HepG2 (cell line): ENCODE measurements around the gene SPAG6. TPM values are rescaled to one million over a fixed set of nuclear protein-coding genes. Genes with fewer than 3 reads are reported as not detected.

ENCODE experiments used
- ATAC-seq: fragments of 200-7000 bp; cut with Tn5 transposase; 3 replicates; pipeline ENCODE4 v1.9.1; 2020; ENCODE audit warnings: mild to moderate bottlenecking, moderate library complexity
- BruUV-seq: library from RNA; stranded (reverse); fragments of 400-500 nt; replicated peaks from 2 replicates; lab custom pipeline; 2021; lab: Mats Ljungman, UMichigan
- CTCF ChIA-PET: fragments of 300-600 bp; formaldehyde crosslinking; extraction: SDS; loops from one replicate; lab custom pipeline; 2021; ENCODE audit warnings: low total read pairs, inconsistent platforms, low intra/inter-chr PET ratio; lab: Yijun Ruan, JAX
- POLR2A ChIA-PET: fragments of 350-600 bp; sonication (Branson Sonifier 250); formaldehyde crosslinking; loops from one replicate; lab custom pipeline; 2020; ENCODE audit warnings: antibody characterized with exemption, inconsistent platforms; lab: Yijun Ruan, JAX
- DNase-seq: peaks from one replicate; pipeline ENCODE4 v3.0.0-alpha.2; 2015; ENCODE audit warnings: low spot score
- FAIRE-seq: peaks from 3 replicates; lab custom pipeline; 2011; peaks lifted over from hg19 to GRCh38; lab: Jason Lieb, UNC
- H2AFZ ChIP-seq: one replicate; pipeline ENCODE4 v1.6.1; 2011; ENCODE audit warnings: low read length, inconsistent platforms
- H3K27ac ChIP-seq: fragments of 300-600 bp; 3 replicates; pipeline ENCODE4 v1.8.0; 2011; ENCODE audit warnings: mixed run types, mild to moderate bottlenecking, mixed read lengths, low read length, inconsistent platforms; ENCODE audit not compliant: insufficient read depth; ENCODE audit errors: extremely low read length
- H3K27me3 ChIP-seq, 2 experiments: fragments of 200-600 bp in 1 of 2; 2 replicates in 1 of 2; 3 replicates in 1 of 2; pipeline versions ENCODE4 v1.6.0 to v1.8.0; 2011; ENCODE audit warnings: low read length in 2 of 2, mild to moderate bottlenecking in 2 of 2, moderate library complexity in 2 of 2, inconsistent platforms in 1 of 2; ENCODE audit not compliant: insufficient read depth in 2 of 2, control insufficient read depth in 1 of 2
- H3K36me3 ChIP-seq, 2 experiments: fragments of 200-600 bp in 1 of 2; replicated peaks in 1 of 2; 2 replicates in 1 of 2; 3 replicates in 1 of 2; pipeline versions ENCODE4 v1.5.1 to v1.8.0; 2011; ENCODE audit warnings: low read length in 2 of 2, inconsistent platforms in 1 of 2; ENCODE audit not compliant: insufficient read depth in 2 of 2, control insufficient read depth in 1 of 2
- H3K4me1 ChIP-seq: 2 replicates; pipeline ENCODE4 v1.5.1; 2012; ENCODE audit warnings: low read length, inconsistent platforms; ENCODE audit not compliant: insufficient read depth
- H3K4me2 ChIP-seq: 2 replicates; pipeline ENCODE4 v1.6.0; 2011; ENCODE audit warnings: low read depth, low read length, inconsistent platforms
- H3K4me3 ChIP-seq, 3 experiments: fragments of 200-600 bp in 1 of 3; sonication (generic), shearing (Covaris generic) in 1 of 3; replicated peaks in 1 of 3; 2 replicates each; pipeline ENCODE4 v1.5.1; 2011 to 2016; ENCODE audit warnings: low read length in 3 of 3, inconsistent platforms in 2 of 3, low read depth in 2 of 3, mild to moderate bottlenecking in 2 of 3, control low read depth in 1 of 3, mixed read lengths in 1 of 3; ENCODE audit not compliant: insufficient read depth in 1 of 3
- H3K79me2 ChIP-seq: one replicate; pipeline ENCODE4 v1.6.1; 2011; ENCODE audit warnings: low read length, inconsistent platforms; ENCODE audit not compliant: insufficient read depth
- H3K9ac ChIP-seq: 2 replicates; pipeline ENCODE4 v1.6.0; 2011; ENCODE audit warnings: mild to moderate bottlenecking, low read depth, low read length, inconsistent platforms; ENCODE audit not compliant: insufficient read depth
- H3K9me3 ChIP-seq: 2 replicates; pipeline ENCODE4 v1.5.1; 2012; ENCODE audit warnings: mild to moderate bottlenecking, low read length
- H4K20me1 ChIP-seq: 2 replicates; pipeline ENCODE4 v1.6.0; 2011; ENCODE audit warnings: inconsistent platforms, mild to moderate bottlenecking, low read length, moderate library complexity; ENCODE audit not compliant: insufficient read depth
- NR2F2 ChIP-seq: IDR thresholded peaks from 2 replicates; pipeline ENCODE4 v1.6.1; 2012; ENCODE audit warnings: low read depth, inconsistent platforms, borderline replicate concordance
- SP5 ChIP-seq: IDR thresholded peaks from 2 replicates; pipeline ENCODE4 v1.6.1; 2016; ENCODE audit warnings: low read depth, borderline replicate concordance
- ZBTB43 ChIP-seq: sonication (generic); formaldehyde crosslinking; conservative IDR thresholded peaks from 2 replicates; pipeline ENCODE4 v1.4.0; 2020; ENCODE audit warnings: missing genetic modification reagents
- ZNF10 ChIP-seq: sonication (generic); formaldehyde crosslinking; IDR thresholded peaks from 2 replicates; pipeline ENCODE4 v1.4.0; 2020; ENCODE audit warnings: mild to moderate bottlenecking, low read depth, missing genetic modification reagents, borderline replicate concordance
- ZNF460 ChIP-seq: sonication (generic); formaldehyde crosslinking; IDR thresholded peaks from 2 replicates; pipeline ENCODE4 v1.5.1; 2020; ENCODE audit warnings: missing genetic modification reagents, mild to moderate bottlenecking, borderline replicate concordance
- ZNF501 ChIP-seq: sonication (generic); formaldehyde crosslinking; IDR thresholded peaks from 2 replicates; pipeline ENCODE4 v1.5.1; 2020; ENCODE audit warnings: mild to moderate bottlenecking, moderate library complexity, missing genetic modification reagents
- ZNF556 ChIP-seq: sonication (generic); formaldehyde crosslinking; IDR thresholded peaks from 2 replicates; pipeline ENCODE4 v1.4.0; 2020; ENCODE audit warnings: mild to moderate bottlenecking, missing genetic modification reagents, borderline replicate concordance
- ZNF614 ChIP-seq: IDR thresholded peaks from 2 replicates; pipeline ENCODE4 v1.6.1; 2018; ENCODE audit warnings: missing biosample characterization, missing genetic modification reagents, inconsistent platforms, borderline replicate concordance
- WGBS: methylation state at CpG from one replicate; pipeline ENCODE4 v1.1.6; 2017; ENCODE audit warnings: low lambda C conversion rate; 5-methylcytosine and 5-hydroxymethylcytosine counted together
- in situ Hi-C: cut with HindIII; loops from 2 replicates; pipeline ENCODE4 v1.10.0; 2017; ENCODE audit warnings: low pct_unique_long_range_greater_than_20kb; ENCODE audit not compliant: extremely low pct_ligation_motif_present
- intact Hi-C: fragments of 100-400 bp; cut with micrococcal nuclease; formaldehyde crosslinking; loops from one replicate; pipeline ENCODE4 v1.10.0; 2022; ENCODE audit not compliant: unreplicated experiment
- polyA plus RNA-seq, 8 experiments: library from polyadenylated mRNA; depleted of rRNA in 3 of 8; stranded (reverse) in 7 of 8; unstranded in 1 of 8; fragments of >200 nt; fragmentation: Illumina TruSeq in 4 of 8; extraction: Trizol in 4 of 8; gene quantifications; 2 replicates each; pipeline versions ENCODE4 v1.2.1 to v1.2.3, GENCODE V29; 2011 to 2016; ENCODE audit warnings: low read depth in 4 of 8, missing spikeins in 1 of 8, mixed read lengths in 1 of 8; ENCODE audit not compliant: insufficient read depth in 1 of 8
- total RNA-seq, 5 experiments: library from RNA; depleted of rRNA; stranded (reverse); fragments of >200 nt; fragmentation: Illumina TruSeq; extraction: Trizol; gene quantifications; 2 replicates each; pipeline ENCODE4 v1.2.3, GENCODE V29; 2016; ENCODE audit warnings: low read depth in 1 of 5
- TF ChIP-seq, protein P1 (sequence below): sonication (generic); formaldehyde crosslinking; IDR thresholded peaks from 2 replicates; pipeline ENCODE4 v1.5.0; 2020; ENCODE audit warnings: mild to moderate bottlenecking, missing genetic modification reagents
- TF ChIP-seq, protein P2 (sequence below): sonication (generic); formaldehyde crosslinking; IDR thresholded peaks from 2 replicates; pipeline ENCODE4 v1.4.0; 2020; ENCODE audit warnings: missing genetic modification reagents, mild to moderate bottlenecking, borderline replicate concordance

The SPAG6 gene
- total and polyA plus RNA-seq, 2 of the 13 experiments (the other 11 are each of a cell fraction or from before 2014, with no cell fraction given): not detected

DNA sequence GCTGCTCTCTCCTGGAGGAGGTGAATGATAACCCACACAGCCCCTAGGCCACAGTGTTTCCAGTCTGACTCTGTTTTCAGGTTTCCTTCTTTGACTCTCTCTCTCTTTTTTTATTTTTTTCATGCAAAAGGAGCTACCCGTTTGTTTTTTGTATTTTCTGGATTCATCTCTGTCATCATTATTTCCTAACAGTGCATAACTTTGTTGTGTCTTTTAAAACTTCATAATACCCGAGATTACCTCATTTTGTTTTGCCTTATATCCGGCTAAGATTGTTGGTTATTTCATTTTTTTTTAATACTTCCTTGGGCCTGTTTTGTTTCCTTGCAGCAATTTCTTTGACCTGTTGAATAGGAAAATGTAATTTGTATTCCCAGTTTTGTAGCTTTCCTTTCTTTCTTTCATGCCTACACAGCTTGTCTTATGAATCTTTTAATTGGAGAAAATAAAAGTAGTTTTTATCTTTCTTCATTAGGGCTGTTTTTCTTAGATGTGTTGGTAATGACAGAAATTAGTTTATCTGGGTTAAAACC lies 72.5 kb downstream of the SPAG6 start:
- no TSS peak for BruUV-seq
- in situ Hi-C loops: no loop called here

More for the DNA sequence above, 72.5 kb downstream of the SPAG6 start:
- intact Hi-C loops: no loop called here
- H3K79me2 ChIP-seq: no peaks in the 10 kb centered on the region
- H3K4me1 ChIP-seq: no peaks in the 10 kb centered on the region
- DNase-seq (no peak), FAIRE-seq (no peak), ATAC-seq (no peak)
- H4K20me1 ChIP-seq: no peaks in the 10 kb centered on the region
- 2% methylated on average over 3 of the region's 3 CpGs for WGBS
- TF ChIP-seq SP5 (no peak), ZNF460 (CRISPR knock-in tag) (no peak), ZBTB43 (CRISPR knock-in tag) (no peak), ZNF10 (no peak), ZNF556 (CRISPR knock-in tag) (no peak), ZNF501 (CRISPR knock-in tag) (no peak), NR2F2 (no peak), ZNF614 (CRISPR knock-in tag) (no peak)
- TF ChIP-seq, protein P1, sequence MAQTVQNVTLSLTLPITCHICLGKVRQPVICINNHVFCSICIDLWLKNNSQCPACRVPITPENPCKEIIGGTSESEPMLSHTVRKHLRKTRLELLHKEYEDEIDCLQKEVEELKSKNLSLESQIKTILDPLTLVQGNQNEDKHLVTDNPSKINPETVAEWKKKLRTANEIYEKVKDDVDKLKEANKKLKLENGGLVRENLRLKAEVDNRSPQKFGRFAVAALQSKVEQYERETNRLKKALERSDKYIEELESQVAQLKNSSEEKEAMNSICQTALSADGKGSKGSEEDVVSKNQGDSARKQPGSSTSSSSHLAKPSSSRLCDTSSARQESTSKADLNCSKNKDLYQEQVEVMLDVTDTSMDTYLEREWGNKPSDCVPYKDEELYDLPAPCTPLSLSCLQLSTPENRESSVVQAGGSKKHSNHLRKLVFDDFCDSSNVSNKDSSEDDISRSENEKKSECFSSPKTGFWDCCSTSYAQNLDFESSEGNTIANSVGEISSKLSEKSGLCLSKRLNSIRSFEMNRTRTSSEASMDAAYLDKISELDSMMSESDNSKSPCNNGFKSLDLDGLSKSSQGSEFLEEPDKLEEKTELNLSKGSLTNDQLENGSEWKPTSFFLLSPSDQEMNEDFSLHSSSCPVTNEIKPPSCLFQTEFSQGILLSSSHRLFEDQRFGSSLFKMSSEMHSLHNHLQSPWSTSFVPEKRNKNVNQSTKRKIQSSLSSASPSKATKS: no peak
- TF ChIP-seq, protein P2, sequence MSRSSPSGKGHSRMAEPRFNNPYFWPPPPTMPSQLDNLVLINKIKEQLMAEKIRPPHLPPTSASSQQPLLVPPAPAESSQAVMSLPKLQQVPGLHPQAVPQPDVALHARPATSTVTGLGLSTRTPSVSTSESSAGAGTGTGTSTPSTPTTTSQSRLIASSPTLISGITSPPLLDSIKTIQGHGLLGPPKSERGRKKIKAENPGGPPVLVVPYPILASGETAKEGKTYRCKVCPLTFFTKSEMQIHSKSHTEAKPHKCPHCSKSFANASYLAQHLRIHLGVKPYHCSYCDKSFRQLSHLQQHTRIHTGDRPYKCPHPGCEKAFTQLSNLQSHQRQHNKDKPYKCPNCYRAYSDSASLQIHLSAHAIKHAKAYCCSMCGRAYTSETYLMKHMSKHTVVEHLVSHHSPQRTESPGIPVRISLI (CRISPR knock-in tag): no peak
- no peaks in the 10 kb centered on the region for H3K9me3 ChIP-seq
- H3K4me2 ChIP-seq: no peak overlapping the region
- H3K27ac ChIP-seq: no peak overlapping the region
- no peaks in the 10 kb centered on the region for H3K27me3 ChIP-seq
- no peak overlapping the region for H2AFZ ChIP-seq
- no peak overlapping the region for H3K4me3 ChIP-seq
- ChIA-PET CTCF (no interaction called here), POLR2A (no interaction called here)
- H3K36me3 ChIP-seq: no peaks in the 10 kb centered on the region
- no peak overlapping the region for H3K9ac ChIP-seq
